CD4-positive, alpha-beta T cell treated with Interleukin-15 for 4 hours (primary cell): Measurements from ENCODE around the gene KLHL25.
"Not testable (repeated sequence)": the region's sequence is repeated elsewhere in the genome, so short reads cannot be mapped to it uniquely, and the experiment has no call there.

Source experiments
- DNase-seq: peaks from one replicate; pipeline ENCODE4 v3.0.0-alpha.2; 2020; ENCODE audit warnings: low spot score

The KLHL25 gene

GRCh38 chr15:85794598-85795336, at the start of gene KLHL25:
Gene KLHL25 (minus strand): TSS chr15:85794925. CDS start chr15:85769810, 25,115 bp downstream.
- peak; percentile 94 for DNase-seq

GRCh38 chr15:85840802-85841152, 46.1 kb upstream of the KLHL25 start:
- no peak for DNase-seq

DNA sequence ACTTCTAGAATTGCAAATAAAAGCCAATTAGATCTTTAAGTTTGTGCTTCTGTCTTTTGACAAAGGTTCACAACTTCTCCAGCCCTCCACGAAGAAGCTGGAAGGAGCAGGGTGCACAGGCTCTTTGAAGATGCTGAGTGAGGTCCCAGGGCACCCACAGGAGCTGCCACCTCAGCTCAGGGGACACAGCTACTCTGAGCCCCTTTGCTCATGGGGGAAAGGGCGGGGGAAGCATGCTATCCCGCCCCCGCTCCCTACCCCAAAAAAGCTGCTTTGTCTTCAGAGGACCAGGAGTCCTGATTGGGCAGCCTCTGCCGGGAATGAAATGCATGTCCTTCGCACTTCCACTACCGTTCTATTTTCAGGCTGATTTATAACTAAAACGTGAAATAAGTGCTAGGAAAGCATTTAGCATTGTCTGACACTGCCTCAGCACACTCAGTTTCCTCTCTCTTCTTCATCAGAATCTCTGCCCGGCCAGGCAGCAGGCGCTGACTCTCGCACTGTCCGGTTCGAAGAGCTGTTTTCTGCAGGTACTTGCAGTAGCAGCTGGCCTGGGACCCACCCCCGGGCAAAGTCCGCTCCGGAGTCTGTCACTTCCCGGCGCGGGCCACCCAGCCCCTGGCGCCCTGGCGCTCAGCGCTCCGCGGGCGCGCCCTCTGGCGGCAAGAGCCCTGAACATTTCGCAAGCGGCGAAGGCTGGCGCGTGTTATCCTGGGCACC, 45.5 kb upstream of the KLHL25 start:
- peak; percentile 75 for DNase-seq

GRCh38 chr15:85839643-85840042, 44.9 kb upstream of the KLHL25 start:
- no peak for DNase-seq

GRCh38 chr15:85838655-85839054, 43.9 kb upstream of the KLHL25 start:
- DNase-seq = no peak

DNA sequence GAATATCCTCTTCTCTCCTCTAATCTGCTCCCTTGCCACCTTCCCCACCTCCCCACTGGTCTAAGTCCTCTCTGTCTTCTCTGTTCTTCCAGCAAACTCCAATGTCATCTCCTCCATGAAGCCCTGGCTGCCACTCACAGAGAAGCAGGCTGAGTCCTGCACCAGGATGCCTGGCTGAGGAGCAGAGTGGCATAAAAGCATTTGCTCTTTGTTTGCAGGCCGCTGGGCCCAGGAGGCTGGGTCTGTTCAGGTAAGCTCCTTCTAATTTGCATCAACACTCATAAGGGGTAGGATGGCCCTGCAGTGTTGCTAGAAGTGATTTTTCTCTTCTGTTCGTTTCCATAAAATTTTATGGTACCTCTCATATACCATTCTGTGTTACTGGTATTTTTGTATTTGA, 43.2 kb upstream of the KLHL25 start:
- DNase-seq = no peak

DNA sequence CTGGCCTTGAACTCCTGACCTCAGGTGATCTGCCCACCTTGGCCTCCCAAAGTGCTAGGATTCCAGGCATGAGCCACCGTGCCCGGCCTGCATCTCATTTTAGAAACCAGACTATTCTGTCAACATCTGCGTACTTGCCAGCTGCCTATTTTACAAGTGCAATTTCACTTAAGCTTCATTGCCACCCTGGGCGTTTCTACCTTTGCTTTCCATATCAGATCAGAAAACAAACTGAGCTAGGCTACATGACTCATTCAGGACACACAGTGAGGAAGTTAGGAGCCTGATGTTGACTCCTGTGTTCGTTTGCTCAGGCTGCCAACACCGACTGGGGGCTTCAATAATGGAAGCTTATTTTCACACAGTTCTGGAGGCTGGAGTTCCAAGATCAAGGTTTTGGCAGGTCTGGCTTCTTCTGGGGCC, 42.3 kb upstream of the KLHL25 start:
- DNase-seq = no peak

DNA sequence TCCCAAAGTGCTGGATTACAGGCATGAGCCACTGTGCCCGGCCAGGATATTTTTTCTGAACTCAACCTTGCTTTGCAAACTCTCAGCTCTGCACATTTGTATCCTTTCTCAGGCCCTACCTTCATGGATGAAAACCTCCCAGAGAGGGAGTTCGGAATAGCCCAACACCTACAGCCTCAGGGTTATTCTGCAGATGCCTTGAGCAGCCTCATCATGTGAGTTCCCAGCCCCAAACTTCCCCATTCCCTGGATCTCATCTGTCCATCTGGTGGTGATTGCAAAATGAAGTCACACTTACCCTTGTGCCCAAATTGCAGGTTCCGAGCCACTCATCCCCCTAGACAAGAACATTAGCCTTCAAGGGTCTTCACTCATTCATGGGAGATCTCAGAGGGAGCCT, 39.9 kb upstream of the KLHL25 start:
- DNase-seq = no peak

GRCh38 chr15:85832394-85832793, 37.7 kb upstream of the KLHL25 start:
- no peak for DNase-seq

GRCh38 chr15:85831415-85832113, 36.8 kb upstream of the KLHL25 start:
- DNase-seq = peak; percentile 32

DNA sequence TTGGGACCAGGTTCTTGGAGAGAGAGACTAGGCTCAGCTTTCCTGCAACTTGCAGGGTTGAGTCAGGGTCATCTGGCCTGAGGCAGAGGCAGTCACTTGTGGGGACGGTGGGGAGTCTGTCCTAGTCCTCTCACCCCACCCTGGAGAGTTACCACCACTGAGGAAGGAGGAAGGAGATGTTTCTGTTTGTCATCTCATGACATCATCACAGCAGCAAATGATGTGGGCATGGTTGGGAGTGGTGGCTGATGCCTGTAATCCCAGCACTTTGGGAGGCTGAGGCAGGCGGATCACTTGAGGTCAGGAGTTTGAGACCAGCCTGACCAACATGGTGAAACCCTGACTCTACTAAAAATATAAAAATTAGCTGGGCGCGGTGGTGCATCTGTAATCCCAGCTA, 35.0 kb upstream of the KLHL25 start:
- DNase-seq = not testable (repeated sequence)

GRCh38 chr15:85828874-85829273, 34.1 kb upstream of the KLHL25 start:
- no peak for DNase-seq

GRCh38 chr15:85828126-85828525, 33.4 kb upstream of the KLHL25 start:
- DNase-seq = no peak

DNA sequence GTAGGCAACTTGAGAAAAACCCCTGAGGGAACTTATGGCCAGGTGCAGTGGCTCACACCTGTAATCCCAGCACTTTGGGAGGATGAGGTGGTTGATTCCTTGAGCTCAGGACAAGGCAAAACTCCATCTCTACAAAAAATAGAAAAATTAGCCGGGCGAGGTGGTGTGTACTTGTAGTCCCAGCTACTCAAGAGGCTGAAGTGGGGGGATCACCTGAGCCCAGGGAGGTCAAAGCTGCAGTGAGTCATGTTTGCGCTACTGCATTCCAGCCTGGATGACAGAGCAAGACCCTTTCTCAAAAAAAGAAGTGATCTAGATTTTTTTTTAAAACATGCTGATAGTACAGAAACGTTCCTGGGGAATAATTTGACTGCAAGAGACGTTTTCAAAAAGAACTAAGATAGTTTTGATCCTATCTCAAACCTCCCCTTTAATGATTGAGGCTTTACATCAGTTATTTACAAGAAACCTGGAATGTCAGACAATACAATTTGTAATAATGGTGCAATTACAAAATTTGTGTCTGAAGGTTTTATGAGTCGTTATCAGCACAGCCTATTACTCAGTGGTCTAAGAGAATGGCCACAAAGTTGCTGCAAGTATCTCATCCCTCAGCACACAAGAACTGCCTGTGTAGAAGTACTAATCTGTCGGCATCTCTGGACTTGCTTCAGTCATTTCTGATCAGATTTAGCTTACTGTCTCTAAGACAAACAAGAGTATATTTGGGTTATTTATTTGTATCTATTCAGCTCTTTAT, 32.2 kb upstream of the KLHL25 start:
- DNase-seq = no peak

GRCh38 chr15:85825719-85826118, 31.0 kb upstream of the KLHL25 start:
- no peak for DNase-seq

- no peak for DNase-seq
Measured at GRCh38 chr15:85825118-85825517, 30.4 kb upstream of the KLHL25 start.

- no peak for DNase-seq
Measured at GRCh38 chr15:85821545-85821944, 26.8 kb upstream of the KLHL25 start.

DNA sequence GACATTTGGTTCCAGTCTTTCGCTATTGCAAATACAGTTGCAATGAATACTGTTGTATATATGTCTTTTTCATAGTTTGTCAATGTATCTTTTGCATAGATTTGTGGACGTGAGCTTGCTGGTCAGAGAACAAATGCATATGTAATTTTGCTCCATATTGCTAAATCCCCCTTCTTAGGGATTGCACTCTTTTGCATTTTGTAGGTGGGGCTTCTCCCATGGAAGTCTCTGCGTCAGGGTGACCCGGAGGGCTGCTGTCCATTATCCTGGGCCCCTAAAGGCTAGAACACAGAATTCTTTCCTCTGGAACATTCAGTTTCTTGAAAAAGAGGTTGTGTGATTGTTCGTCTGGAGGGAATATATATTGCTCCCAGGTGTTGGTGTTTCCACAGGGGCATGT, 25.2 kb upstream of the KLHL25 start:
- no peak for DNase-seq

DNA sequence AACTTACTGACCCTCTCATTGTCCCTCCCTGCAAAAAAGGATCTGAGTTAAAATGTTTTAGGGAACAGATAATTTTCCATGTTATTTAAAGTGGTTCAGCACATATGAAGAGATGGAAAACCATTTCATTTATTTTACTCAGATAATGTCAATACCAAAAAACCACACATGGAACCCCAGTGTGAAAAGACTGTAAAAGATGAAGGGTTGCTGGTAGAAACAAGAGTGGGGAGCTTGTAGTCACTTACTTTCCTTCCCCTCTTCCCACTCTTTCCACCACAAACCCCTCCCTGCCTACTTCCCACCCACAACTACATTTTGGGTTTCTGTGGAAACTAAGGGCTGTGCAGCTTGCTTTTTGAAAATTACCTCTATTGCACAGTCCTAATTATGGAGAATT, 18.5 kb upstream of the KLHL25 start:
- no peak for DNase-seq

DNA sequence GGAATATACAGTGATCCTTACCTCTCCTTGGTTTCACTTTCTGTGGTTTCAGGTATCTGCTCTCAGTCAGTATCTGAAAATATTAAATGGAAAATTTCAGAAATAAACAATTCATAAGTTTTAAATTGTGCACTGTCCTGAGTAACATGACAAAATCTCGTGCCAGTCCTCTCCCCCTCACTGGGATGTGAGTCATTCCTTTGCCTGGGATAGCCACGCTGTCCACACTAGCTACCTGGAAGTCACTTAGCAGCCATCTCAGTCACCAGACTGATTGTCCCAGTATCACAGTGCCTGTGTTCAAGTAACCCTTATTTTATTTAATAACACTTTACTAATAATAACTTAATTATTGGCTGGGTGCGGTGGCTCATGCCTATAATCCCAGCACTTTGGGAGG, 15.3 kb upstream of the KLHL25 start:
- no peak for DNase-seq

- no peak for DNase-seq
Measured at GRCh38 chr15:85805420-85805819, 10.7 kb upstream of the KLHL25 start.

DNA sequence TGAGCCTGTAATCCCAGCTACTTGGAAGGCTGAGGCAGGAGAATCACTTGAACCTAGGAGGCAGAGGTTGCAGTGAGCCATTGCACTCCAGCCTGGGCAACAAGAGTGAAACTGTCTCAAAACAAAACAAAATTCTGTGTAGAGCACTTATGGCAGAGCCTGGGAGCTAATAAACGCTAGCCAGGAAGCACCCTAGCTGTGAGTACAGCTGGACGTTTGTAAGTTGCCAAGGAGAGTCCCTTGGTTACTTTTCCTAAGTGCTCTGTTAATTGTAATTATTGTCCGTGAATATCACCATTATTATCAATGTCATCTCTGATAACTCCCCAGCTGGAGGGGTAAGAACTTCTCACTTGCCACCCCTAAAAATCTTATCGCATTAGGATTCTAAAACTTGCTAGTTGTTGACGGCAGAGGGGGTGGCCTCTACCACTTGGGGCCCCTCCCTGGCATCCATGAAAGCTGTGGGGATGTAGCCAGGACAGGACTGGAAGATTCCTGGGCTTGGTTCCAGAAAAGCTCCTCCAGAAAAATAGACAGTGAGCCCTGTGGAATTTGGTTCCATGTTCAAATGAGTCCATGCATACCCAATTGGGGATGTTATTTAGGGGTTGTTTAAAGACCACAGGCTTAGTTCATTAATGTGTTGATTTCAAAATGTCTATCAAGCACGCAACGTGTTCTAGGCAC, 9.9 kb upstream of the KLHL25 start:
- no peak for DNase-seq
